HG02610 (cell line): ENCODE results near the gene HMGXB3.

Experiments
- ATAC-seq: cut with Tn5 transposase; IDR thresholded peaks from one replicate; pipeline ENCODE4 v1.9.1; 2021; ENCODE audit warnings: mild to moderate bottlenecking, moderate library complexity; ENCODE audit not compliant: unreplicated experiment

The HMGXB3 gene, protein sequence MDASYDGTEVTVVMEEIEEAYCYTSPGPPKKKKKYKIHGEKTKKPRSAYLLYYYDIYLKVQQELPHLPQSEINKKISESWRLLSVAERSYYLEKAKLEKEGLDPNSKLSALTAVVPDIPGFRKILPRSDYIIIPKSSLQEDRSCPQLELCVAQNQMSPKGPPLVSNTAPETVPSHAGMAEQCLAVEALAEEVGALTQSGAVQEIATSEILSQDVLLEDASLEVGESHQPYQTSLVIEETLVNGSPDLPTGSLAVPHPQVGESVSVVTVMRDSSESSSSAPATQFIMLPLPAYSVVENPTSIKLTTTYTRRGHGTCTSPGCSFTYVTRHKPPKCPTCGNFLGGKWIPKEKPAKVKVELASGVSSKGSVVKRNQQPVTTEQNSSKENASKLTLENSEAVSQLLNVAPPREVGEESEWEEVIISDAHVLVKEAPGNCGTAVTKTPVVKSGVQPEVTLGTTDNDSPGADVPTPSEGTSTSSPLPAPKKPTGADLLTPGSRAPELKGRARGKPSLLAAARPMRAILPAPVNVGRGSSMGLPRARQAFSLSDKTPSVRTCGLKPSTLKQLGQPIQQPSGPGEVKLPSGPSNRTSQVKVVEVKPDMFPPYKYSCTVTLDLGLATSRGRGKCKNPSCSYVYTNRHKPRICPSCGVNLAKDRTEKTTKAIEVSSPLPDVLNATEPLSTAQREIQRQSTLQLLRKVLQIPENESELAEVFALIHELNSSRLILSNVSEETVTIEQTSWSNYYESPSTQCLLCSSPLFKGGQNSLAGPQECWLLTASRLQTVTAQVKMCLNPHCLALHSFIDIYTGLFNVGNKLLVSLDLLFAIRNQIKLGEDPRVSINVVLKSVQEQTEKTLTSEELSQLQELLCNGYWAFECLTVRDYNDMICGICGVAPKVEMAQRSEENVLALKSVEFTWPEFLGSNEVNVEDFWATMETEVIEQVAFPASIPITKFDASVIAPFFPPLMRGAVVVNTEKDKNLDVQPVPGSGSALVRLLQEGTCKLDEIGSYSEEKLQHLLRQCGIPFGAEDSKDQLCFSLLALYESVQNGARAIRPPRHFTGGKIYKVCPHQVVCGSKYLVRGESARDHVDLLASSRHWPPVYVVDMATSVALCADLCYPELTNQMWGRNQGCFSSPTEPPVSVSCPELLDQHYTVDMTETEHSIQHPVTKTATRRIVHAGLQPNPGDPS (N-terminal part only)

DNA sequence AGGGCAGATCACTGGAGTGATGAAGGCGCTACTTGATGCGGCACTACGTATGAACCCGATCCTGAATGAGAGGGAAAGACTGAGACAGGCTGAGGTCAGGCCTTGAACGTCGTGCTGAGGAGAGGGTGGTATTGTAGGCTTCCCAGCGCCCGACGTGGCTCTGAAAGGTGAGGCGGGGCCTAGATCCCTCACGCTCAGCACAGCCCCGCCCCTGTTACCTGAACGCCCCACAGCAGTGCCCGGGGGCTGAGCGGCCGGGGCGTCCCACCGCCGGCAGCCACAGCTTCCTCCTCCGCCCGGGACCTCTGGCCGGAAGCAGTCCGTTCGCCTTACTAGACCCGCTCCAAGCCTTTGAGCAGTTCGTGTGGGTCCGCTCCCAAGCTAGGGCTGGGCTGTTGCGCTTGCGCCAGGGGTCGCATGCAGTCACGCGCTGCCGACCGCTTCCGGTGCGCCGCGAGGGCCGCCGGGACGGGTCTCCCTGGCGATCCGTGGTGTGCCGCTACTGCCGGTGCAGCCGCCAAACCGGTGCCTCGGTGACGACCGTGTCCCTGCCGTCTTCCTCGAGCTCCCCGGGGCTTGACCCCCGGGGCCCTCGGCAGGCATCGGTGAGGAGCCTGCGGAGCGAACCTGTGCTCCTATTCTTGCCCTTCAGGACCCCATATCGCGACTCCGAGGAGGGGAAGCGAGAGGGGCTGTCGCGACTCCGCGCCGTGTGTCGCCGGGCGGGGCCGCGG lies at the start of gene HMGXB3, which contains the start of gene TIGD6:
HMGXB3 (plus strand) TSS at position 484 of the 734 bp plus-strand sequence. CDS start 4,114 bp downstream, outside the sequence.
TIGD6 (minus strand) TSS at position 399 of the 734 bp plus-strand sequence. CDS start 4,306 bp downstream, outside the sequence.
- ATAC-seq, result peak; percentile 91

DNA sequence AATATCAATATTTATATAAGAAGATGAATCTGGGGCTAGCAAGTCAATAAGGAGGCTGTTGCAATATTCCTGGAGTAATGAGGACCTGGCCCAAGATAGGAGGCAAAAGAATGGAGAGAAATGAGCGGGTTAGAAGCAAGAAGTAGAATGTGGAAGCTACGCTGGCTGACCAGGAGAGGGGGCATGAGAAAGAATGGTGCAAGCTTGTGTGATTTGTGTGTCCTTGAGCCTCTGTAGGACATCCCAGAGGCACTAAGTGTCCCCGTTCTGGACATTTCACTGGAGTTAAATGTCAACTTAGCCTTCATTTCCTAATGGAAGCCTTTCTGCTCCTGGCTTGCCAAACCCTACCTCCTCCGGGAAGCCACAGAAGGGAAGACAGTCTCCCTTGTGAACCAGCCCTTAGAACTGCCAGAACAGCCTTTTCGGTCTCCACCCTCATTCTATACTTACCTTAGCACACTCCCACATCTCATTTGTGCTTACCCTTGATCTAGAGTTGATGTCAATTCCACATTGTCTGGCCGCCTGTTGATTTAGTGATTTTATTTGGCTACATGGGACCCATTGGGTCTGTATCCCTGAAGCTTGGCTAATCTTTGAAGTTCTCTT lies 49.3 kb upstream of the HMGXB3 start:
- ATAC-seq, result no peak

DNA sequence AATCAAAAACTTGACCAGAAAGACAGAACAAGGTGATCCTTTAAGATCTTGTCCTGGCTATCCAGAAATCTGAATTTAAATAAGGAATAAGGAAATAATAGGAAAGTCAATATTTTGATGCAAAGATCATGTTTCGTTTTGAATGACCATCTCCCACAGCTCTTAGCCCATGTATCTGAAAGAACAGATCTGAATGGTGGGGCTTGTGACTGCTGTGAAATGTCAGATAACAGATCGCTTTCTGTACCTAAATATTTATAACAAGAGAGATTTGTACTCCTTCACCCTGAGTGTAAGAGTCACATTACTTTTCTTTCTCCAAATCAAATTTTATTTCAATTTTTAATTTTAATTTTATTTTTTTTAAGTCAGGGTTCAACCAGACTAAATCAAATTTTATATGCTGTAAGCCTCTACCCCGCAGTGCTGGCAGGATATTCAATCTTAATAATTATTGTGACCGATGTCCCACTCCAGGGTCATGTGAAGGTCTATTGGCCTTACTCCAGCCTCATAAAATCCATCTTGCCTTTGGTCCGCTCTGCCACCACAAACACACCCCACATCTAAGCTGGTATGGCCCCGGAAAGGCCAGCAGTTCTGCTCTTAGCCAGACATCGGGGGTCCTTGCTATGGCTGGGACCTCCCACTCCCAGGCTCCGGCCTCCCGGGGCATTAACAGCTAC lies 47.0 kb upstream of the HMGXB3 start:
- ATAC-seq, result no peak

DNA sequence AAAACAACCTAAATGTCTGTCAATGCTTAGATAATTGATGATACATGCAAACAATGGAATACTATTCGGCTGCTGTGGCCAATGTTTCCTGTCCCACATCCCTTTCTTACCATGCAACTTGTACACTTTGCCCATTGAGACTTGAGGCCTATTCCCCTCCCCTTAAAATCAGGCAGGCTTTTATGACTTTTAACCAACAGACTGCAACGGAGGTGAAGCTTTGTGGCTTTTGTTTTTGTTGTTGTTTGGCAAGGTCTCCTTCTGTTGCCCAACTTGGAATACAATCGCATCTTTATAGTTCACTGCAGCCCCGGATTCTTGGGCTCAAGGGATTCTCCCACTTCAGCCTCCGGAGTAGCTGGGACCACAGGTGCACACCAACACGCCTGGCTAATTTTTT lies 45.7 kb upstream of the HMGXB3 start:
- no peak for ATAC-seq

DNA sequence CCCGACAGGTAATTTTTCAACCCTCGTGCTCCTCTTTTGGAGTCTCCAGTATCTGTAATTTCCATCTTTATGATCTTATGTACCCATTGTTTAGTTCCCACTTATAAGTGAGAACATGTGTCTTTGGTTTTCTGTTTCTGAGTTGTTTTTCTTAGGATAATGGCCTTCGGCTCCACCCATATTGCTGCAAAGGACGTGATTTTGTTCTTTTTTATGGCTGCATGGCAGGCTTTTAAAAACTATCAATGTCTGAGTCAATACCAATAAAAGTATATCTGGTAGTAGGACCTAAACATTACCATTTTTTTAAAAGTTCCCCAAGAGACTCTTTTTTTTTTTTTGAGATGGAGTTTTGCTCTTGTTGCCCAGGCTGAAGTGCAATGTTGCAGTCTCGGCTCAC lies 43.9 kb upstream of the HMGXB3 start:
- no peak for ATAC-seq

DNA sequence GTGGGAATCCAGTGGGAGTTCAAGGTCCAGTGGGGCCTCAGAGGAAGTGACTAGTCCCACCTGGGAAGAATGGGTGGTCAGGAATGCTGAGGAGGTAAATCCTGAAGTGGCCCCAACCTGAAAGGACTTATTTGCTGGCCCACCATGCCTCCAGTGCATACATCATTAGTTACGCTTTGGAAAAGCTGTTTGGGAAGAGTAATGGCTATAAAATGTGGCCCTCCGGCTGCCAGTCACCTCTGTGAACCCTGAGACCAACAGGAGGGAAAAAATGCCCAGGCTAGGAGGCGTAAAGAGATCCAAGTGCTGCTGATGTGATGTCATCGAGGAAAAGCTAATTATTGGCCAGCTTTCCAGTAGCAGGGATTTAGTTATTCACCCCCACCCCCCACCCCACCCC lies 42.7 kb upstream of the HMGXB3 start:
- no peak for ATAC-seq

DNA sequence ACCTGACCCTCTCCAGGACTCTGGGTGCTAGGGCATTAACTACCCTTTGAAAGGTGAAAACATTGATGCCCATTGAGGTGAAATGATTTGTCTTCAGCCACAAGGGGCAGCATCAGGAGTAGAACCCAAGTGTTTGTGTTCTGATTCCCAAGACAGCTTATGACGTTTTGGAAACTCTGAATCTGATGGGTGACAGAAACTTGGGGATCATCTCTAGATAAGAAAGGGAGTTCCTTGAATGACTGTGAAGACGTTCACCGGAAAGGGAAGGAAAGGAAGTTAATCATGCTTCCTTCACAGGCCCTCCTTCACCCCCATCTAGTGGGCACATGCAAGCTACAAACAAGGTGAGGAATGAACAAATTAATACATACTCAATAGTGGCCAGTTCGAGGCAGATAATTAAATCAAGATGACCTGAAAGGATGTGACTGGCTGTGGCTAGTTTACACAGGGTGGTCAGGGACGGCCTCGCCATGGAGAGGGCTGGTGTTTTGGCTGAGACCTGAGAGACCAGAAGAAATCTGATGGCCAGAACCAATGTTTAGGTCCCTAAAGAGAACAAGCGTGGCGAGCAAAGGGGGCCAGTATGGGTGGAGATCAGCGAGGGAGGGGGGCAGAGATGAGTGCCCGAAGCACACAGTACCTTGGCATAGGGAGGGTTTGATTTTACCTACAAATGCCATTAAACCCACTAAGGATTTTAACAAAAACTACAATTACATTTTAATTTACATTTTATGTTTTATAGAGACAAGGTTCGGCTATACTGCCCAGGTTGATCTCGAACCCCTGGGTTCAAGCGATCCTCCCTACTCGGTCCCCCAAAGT lies 40.9 kb upstream of the HMGXB3 start:
- no peak for ATAC-seq

DNA sequence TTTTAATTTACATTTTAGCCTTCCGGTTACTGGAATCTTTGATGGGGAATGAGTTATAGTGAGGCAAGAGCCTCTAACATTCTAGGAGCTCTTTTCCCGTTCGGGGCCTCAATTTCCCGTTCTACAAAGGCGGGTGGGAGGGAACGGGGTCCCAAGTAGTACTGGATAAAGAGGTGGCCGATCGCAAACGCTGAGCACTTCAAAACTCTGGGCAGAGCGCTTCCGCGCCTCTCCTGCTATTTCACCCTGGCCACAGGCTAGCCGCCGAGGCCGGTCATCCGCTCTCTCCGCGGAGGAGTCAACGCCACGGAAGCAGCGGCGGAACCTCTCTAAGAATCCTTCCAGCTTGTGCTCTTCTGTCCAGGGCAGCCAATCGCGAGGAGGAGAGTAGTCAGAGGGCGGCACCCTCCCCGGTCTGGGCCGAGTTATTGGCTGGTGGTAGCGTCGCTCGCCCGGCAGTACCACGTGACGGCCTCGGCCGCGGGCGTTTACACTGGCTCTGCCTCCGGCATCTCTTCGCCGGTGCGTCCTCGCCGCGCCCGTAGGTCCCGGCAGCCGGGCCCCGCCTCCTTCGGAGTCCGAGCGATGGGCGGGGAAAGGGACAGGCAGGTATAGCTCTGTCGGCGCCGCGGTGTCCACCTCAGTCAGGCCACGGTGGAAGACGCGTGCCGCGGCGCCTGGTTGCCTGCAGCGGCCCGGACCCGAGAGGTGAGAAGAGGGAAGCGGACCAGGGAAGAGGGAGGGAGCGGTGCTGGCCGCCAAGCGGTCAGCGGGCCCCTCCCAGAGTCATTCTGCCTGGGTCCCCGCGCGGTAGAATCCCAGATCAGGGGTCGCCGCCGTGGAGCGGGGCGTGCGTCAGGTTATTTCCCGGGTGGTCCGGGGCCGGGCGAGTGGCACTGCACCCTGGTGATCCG lies 40.0 kb upstream of the HMGXB3 start, which contains the start of gene SLC26A2:
SLC26A2 (plus strand) TSS at position 487 of the 914 bp plus-strand sequence. CDS start 16,895 bp downstream, outside the sequence.
- peak; percentile 99 for ATAC-seq

DNA sequence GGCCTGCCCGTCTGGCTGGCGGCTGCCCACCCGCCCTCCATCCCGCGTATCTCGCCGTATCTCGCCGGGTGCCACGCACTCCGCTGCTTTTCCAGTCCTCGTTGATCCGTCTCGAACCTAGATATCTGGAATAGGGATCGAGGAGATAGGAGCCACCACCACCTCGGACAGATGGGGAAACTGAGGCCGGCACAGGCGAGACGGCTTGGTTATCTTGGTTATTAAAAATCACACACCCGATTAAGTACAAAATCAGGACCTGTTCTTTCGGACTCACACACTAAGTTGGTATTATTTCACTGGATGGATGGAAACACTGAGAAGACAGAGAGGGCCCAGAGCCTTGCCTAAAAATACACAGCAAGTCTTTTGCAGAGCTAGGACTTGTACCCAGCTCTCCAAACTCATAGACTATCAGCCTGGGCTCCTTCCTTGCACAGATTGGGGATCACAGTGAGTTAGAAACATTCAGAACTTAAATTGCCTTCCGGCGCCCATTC lies 39.3 kb upstream of the HMGXB3 start:
- ATAC-seq, result no peak

DNA sequence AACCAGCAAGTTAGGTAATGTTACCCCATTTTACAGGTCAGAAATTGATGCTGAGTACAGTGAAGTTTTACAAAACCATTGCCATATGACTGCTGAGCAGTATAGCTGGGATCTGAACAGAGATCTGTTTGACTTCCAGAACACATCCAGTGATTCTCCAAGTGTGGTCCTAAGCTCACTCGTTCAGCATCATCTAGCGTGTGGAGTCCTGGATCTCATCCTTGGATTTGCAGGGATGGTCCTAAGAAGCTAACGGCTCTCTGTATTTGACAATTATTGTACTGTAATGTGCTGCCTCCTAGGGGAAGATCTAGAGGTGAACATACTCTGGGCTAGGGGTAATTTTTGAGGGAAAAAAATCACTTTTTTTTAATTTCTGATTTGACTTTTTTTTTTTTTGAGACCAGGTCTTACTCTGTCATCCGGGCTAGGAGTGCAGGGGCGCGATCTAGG lies 38.6 kb upstream of the HMGXB3 start:
- ATAC-seq, result no peak

DNA sequence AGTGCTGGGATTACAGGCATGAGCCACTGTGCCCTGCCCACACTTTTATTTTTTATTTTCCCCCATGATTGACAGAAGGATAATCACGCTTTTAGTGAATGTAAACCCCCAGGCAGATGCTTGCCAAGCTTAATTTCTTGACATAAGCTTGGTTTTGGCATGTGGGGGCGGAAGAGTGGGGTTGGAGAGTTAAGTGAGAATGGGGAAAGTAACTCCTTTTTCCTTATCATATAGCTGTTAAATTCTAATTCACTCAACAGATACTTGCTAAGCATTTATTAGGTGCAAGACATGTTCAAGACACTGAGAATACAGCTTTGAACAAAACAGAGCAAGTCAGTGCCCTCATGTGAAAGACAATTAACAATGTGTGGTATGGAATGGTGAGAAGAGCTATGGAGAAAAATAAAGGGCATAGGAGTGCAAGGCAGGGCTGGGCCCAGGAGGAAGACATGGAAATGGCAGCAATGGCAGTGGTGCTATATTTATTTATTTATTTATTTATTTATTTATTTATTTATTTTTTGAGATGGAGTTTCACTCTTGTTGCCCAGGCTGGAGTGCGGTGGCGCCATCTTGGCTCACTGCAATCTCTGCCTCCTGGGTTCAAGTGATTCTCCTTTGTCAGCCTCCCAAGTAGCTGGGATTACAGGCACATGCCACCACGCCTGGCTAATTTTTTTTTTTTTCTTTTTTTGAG lies 37.8 kb upstream of the HMGXB3 start:
- ATAC-seq, result no peak

DNA sequence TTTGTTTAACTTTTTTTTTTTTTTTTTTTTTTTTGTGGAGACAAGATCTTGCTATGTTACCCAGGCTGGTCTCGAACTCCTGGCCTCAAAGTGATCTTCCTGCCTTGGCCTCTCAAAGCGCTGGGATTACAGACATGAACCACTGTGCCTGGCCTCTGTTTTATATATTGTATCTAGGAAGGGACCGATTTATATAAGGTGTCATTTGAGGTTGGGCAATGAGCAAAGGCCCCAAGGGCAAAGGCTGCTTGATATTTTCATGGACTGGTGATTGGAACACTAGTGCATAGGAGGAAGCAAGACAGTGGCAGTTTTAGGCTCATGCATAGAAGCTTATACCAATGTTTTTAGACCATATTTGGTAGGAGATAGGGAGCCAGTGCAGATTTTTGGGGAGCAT lies 36.8 kb upstream of the HMGXB3 start:
- ATAC-seq, result no peak

DNA sequence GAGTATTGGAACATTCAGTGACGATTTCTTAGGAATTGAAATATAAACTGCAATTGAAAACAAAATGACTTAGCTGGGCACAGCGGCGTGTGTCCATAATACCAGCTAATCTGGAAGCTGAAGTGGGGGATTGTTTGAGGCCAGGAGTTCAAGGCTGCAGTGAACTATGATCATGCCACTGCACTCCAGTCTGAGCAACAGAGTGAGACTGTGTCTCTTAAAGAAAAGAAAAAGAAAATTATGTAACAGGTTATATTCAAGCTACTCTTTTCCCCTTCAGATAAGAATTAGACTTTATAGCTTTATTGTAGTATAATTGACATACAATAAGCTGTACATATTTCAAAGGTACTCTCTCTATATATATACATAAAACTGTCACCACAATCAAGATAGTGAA lies 33.6 kb upstream of the HMGXB3 start:
- ATAC-seq, result no peak

DNA sequence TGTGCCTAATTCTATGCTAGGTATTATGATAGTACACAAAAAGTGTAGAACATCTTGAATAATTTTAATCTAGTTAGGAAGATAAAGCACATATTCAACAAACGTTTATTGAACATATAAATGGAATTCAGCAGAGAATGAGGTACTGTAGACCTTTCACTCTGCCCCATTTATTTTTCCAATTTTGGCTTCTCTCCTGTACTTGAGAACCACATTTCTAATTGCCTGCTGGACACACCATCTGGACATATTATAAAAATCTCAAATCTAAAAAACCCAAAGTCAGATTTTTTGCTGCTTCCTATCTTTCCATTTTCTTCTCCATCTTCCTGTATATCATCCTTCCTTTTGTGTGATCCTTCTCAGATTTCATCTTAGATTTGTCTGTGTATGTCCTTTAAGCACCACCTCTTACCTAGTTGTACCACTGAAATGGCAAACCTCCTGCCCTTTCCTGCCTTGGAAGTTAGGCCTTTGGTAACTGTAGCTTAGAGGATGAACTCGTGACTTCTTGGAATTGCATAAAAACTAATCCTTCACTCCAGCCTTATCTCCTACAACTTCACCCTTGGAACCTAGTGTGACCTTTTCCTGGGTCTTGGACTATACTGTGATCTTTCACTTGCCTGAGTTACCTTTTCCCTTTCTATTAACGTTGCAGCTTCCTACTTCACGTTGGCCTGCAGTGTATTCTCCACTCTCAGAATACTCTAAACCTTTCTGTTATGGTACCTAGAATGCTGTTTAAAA lies 31.2 kb upstream of the HMGXB3 start:
- ATAC-seq, result no peak

DNA sequence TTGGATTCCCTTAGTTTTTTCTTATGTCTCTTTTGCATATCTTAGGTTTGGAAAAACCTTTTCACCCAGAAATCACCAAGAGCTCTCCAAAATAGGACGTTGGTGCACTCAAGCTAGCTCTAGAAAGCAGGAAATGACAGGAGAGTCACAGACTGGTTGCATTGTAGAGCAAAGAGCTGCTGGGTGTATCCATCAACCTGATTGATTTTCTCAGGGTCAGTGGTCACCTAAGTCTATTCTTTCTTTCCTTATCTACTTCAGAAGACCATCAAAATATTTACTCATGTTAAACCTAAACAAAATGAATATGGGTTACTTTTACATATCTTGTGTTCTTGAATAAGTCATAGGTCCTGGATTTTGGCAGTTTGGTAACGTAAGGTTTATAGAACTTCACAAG lies 25.1 kb upstream of the HMGXB3 start:
- no peak for ATAC-seq

DNA sequence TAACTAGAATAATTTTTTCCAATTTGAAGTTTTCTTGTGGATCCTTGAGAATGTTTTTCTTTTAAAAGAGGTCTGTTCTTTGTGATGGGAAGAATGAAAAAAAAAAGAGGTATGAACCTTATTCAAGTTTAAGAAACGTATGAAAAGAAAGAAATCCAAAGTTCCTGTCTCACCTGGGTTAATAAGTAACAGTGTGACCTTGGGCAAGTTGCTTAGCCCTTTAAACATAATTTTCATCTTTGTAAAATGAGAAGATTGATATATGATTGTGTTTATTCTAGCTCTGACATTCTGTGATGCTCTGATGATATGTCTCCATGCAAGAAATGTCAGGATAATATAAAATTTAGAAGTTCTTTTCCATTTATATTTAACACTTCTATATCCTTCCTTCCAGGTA lies 20.6 kb upstream of the HMGXB3 start:
- ATAC-seq, result no peak
